Dedifferentiated amniotic fluid mesenchymal stem cell (primary cell): ENCODE data around the gene OR6S1.
A peak's percentile ranks its signal among the peaks of the same experiment; 100 is the strongest.

Source experiments
- DNase-seq: peaks from one replicate; pipeline ENCODE4 v3.0.0-alpha.2; 2016; ENCODE audit errors: extremely low spot score

OR6S1 gene

DNA sequence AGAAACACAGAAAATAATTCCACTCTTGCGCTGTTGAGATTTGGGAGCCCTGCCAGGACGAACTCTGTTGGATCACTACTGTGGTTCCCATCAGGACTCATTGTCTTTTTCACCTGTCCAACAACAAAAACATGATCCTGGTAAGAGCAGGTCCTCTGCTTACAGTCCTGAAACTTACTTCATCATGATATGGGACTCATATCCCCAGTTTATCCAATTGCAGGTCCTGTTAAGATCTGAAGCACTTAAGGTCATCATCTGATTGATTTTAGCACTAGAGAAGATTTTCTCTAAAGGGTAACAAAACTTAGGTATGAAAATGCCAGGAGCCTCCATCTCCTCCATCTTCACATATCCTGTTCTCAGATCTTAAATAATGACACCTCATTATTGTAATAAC lies at the start of gene OR6S1:
Gene OR6S1 (minus strand): TSS at position 101 of the 400 bp plus-strand sequence. CDS start 0 bp downstream, at position 101.
- no peak for DNase-seq

- DNase-seq = peak; percentile 67
Measured at GRCh38 chr14:20690848-20691640, 49.6 kb upstream of the OR6S1 start.

DNA sequence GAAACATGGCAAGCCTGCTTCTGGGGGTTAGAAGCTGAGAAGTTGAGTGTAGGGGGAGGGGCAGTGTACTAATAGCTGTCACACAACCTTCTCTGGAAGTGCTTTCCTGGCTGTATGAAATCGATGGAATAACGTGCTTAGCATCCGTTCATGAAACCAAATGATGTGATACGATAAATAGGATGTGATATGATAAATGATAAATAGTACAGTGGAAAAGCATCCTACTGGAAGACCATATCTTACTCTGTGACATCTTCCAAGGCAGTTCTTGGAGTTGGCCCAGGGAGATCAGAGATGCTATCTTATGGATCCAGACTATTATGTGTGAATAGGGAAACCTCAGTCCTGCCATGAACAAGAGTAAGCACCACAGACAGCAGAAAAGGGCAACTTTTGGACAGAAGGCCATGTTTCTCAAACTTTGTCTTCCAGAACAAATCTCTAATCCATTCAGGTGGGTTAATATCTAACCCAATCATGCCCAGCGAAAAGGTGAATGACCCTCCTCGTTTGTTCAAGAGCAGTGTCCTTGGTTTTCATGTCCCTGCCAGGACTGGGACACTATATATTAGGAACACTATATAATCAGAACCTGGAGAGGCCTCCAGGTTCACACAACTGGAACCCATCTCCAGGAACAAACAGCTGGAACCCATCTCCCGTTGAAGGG lies 46.8 kb upstream of the OR6S1 start, which contains the start of gene ANG:
Gene ANG (plus strand): TSS at position 598 of the 673 bp plus-strand sequence. CDS start 4,801 bp downstream, outside the sequence.
- DNase-seq = no peak

- no peak for DNase-seq
Measured at GRCh38 chr14:20687362-20688166, 46.1 kb upstream of the OR6S1 start.

DNA sequence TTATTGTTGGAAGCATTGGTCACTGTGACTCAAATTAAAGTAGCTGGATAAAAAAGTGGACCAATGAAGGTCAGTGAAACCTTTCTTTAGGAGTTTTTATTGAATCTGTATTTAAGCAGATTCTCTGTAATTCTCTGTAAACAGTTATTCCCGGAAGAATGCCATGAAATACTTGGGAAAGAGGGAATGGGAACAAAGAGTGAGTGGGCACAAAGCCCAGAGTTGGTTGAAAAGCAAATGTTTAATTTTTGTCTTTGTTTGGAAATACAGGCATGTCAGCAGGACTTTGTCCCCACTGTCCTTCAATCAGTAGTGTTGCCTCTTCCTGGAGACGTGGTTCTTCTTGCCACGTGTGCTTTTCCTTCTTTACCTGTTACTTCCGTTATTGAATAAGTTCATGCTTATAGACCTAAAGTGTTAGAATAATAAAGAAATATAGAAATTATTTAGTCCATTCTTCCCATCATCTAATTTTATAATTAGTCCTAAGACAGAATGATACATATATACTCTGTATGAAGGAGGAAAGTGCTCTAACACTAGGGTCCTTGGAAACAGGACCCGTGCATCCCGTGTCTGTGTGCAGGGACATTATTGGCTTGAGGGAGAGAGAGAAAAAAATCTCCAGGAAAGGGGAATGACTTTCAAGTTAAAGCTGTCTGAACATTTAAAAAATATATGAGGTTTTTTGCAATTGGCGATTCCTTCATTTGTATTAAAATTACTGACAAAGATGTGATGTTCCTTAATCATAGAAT lies 45.1 kb upstream of the OR6S1 start:
- no peak for DNase-seq

DNA sequence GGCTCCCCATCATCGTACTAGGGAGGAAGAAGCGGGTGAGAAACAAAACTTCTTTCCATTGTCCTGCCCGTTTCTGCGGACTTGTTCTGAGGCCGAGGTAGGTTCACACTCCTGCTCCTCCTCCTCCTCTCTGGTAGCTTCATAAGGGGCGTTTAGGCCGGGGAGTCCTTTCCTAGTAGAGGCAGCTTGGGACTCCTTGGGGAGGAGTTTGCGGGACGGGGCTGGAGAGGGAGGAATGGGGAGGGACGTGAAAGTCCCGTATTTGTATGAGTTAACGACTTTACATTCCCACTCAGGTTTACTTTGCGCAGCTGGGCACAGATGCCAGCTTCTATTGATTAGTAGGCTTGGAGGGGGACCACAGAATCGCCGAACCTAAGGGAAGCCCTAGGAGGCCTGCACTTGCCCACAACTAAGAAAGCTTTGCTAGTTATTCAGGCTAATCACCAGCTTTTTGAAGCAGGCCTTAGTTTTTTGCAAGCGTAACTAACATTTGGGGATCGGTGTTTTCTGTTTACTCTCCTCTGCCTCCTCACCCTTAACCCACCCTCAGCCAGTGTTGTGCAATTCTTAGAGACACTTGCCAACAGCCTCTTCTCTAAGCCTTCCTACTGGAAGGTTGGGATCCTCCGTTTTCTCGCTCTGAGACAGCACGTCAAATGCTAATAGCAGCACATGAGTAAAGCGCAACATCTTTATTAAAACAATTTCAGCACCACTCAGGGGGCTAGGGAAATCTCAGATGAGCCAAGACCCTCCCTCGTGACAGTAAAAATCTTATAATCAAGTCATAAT lies 43.4 kb upstream of the OR6S1 start:
- DNase-seq = peak; percentile 23

GRCh38 chr14:20683891-20684661 lies 42.6 kb upstream of the OR6S1 start, which contains the start of gene RNASE4:
Gene RNASE4, plus strand, starts transcription at chr14:20684560. Its CDS starts 14,812 bp downstream, at chr14:20699372.
- peak; percentile 89 for DNase-seq

DNA sequence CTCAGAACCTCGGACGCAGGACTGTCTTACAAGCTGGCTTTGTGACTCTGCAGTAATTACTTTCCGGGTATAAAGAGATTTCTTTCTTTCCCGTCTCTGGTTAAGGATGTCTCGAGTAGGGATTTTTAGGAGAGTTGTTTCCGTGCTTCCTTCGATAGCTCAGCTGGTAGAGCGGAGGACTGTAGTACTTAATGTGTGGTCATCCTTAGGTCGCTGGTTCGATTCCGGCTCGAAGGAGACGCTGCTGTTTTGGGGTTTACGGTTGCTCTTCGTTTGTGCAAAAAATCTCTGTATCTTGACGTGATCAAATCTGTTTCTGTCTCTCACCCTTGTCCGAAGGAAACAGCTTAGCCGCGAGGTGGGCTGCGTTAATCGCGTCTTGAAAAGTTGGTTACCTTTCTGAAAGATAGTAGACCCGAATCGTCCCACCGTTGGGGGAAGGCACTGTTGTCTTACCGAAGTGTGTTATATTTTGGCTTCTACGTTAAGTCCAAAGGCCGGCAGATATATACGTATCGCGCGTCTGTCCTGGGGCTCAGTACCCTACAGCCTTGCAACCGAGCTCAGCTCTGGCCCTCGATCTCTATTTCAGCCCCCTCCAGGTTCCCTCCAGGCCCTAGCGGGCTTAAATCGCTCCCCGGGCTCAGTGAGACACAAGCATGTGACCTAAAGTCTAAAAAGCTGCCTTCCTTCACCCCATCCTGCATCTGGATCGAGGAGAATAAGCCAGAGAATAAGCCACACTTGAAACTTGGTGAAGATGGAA lies 41.8 kb upstream of the OR6S1 start:
- DNase-seq = peak; percentile 95

- peak; percentile 94 for DNase-seq
Measured at GRCh38 chr14:20682435-20683124, 41.1 kb upstream of the OR6S1 start.

GRCh38 chr14:20682127-20682434 lies 40.6 kb upstream of the OR6S1 start:
- no peak for DNase-seq

DNA sequence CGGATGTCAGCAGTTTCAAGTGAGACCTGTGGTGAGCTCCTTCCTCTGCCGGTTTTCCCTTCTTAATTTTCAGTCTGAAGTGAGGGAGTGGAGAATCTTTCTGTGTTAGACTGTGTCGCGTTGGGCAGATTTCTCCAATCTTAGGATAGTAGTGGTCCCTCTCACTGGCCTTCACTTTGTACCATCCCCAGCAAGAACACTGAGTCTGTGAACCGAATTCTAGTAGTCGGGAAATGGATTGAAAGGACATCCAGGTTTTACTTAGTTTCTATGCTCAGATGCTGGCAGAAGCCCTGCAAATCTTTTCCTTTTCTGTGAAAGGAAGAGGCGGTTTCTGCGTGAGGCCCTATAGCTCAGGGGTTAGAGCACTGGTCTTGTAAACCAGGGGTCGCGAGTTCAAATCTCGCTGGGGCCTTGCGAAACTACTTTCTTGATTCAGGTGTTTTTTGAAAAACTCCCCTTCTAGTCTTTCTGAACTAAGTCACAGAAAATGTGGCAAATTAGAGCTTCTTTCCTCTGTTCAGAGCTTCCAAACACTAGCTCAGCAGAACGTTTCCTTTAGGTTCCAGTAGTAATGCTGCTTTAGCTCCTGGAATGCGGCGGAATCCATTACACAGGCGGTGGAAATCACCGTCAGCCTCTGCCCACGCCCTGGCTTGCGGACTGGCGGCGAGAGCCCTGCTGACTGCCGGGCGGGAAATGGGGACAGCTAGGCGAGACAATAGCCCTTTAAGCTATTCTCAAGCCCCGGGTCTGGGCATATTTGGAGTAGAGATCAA lies 40.0 kb upstream of the OR6S1 start:
- DNase-seq = peak; percentile 92

DNA sequence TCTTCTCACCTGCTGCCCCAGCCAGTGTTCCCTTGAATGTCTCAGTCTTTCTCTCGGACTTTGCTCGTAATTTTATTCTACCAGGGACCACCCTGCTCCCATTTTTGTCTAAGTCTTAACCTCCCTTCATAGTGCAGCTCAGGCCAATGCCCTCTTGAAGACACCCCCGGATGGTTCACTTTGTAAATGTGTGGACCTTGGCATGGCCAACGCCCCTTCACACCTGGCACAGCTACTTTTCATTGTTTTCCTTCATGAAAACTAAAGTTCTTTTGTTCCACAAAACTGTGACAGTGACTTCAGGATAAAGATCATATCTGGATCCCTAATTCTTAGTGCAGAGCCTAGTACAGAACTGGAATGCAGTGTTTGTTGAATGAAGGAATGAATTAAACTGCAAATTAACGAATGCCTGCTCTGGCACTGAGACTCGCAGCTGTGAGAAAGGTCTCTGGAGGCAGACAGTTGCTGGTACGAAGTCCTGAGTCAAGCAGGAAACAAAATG lies 39.4 kb upstream of the OR6S1 start:
- DNase-seq = no peak

GRCh38 chr14:20680363-20680762 lies 38.9 kb upstream of the OR6S1 start:
- no peak for DNase-seq

DNA sequence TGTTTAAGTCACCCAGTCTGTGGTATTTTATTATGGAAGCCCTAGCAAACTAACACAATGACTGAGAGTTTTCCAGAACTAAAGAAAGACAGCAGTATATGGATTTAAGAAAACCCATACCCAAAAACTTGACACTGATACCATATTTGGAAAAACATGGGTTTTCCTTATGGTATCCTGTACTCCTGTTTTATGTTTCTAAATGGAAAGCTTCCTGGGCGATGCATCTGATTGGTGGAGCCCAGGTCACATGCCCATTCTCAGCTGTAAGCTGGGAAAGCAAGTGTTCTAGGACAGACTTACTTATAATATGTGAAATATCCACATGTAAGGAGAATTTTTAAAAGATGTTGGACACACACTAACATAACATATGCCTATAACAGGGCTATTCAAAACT lies 38.4 kb upstream of the OR6S1 start:
- DNase-seq = no peak

- DNase-seq = no peak
Measured at GRCh38 chr14:20676072-20676471, 34.6 kb upstream of the OR6S1 start.

DNA sequence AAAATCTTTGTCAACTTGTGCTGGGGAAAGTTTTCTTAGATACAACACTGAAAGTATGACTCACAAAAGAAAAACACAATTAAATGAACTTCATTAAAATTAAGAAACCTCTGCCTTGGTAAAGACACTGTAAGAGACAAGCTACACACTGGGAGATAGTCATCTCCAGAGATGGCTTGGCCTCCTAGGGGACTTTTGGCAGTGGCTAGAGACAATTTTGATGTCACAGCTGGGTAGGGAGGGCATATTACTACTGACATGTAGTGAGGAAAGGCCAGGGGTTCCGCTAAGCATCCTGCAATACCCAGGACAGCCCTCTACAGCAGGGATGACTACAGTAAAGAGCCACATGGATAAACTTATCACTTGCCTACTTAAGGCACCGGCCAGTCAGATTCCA lies 34.2 kb upstream of the OR6S1 start:
- DNase-seq = no peak

DNA sequence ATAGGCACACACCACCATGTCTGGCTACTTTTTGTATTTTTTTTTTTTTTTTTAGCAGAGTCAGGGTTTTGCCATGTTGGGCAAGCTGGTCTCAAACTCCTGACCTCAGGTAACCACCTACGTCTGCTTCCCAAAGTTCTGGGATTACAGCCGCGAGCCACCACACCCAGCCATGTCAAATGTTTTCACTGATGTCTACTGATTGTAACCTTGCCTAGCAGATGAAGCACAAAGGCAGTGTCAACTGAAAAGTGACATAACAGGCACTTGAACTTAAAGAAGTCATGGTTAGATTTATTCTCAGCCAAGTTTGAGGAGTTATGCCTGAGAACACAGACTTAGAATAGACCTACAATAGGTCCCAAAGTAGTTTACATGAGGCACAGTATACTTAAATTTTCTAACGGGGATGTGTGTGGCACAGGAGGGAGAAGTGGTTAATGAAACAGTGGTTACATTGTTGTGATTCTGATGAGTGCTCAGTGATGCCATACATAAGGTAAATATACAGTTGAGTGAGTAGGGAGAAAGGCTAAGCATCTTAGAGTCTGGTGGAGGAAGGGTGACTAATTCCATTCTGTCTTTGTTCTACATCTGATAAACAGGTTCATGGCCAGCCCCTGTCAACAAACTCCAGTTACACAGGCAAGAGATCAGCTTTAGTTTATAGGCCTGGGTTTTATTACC lies 30.2 kb upstream of the OR6S1 start:
- DNase-seq = no peak
